GM19023 (cell line): ENCODE measurements around the gene TINAG.
A peak's percentile ranks its signal among the peaks of the same experiment; 100 is the strongest.
"Not testable (repeated sequence)": the region's sequence is repeated elsewhere in the genome, so short reads cannot be mapped to it uniquely, and the experiment has no call there.

ENCODE experiments used
- ATAC-seq: cut with Tn5 transposase; IDR thresholded peaks from one replicate; pipeline ENCODE4 v1.9.1; 2021; ENCODE audit warnings: mild to moderate bottlenecking, moderate library complexity; ENCODE audit not compliant: unreplicated experiment

TINAG gene

DNA sequence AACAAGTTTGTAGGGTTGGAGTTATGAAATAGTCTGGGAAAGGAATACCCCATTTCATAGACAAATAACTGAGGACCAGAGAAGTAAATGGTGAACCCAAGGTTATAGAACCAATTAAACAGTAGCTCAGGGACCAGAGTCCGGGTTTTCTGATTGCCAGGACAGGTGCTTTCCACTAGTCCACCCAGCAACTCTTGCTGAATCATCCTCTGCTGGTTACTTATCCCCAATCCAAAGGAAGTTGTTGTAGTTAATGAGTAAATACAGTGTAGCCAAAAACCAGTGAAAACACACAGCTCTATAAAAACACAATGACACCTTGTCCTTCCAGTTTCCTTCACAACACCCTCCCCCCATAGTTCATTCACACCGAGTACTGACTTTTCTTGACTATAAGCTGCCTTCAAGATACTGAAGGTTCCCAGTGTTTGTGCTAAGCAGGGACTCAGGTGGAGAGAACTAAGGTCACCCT is 766 bp upstream of the TINAG start:
- peak; percentile 53 for ATAC-seq

- ATAC-seq: no peak
Observed at GRCh38 chr6:54308986-54309315, 710 bp downstream of the TINAG start.

GRCh38 chr6:54310377-54311152 is 2.3 kb downstream of the TINAG start:
- no peak for ATAC-seq

DNA sequence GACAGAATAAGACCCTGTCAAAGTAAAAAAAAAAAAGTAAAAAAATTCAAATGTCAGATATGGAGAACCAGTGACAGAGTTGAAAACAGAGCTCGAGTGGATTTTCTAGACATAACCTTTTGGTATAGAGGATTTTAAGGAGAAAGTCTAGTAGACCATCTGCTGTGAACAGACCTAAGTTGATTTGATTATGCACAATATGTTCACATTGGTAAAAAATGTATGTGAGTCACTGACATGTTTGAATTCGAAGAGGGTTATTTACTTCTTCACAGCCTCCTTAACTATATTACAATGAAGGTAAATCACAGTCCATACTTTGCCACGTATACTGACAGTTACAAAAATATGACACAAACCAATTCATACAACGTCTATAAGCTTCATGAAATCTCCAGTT is 7.4 kb downstream of the TINAG start:
- ATAC-seq: no peak

GRCh38 chr6:54320871-54321270 is 12.6 kb downstream of the TINAG start:
- no peak for ATAC-seq

DNA sequence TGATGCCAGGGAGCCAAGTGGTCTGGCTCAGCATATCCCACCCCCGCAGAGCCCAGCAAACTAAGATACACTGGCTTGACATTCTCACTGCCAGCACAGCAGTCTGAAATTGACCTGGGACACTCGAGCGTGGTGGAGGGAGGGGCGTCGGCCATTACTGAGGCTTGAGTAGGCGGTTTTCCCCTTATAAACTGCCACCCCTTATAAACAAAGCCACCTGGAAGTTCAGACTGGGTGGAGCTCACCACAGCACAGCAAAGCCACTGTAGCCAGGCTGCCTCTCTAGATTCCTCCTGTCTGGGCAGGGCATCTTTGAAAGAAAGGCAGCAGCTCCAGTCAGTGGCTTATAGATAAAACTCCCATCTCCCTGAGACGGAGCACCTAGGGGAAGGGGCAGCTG is 19.4 kb downstream of the TINAG start:
- no peak for ATAC-seq

DNA sequence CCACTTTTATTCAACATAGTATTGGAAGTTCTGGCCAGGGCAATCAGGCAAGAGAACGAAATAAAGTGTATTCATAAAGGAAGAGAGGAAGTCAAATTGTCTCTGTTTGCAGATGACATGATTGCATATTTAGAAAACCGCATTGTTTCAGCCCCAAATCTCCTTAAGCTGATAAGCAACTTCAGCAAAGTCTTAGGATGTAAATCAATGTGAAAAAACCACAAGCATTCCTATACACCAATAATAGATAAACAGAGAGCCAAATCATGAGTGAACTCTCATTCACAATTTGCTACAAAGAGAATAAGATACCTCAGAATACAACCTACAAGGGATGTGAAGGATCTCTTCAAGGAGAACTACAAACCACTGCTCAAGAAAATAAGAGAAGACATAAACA is 23.3 kb downstream of the TINAG start:
- not testable (repeated sequence) for ATAC-seq

- no peak for ATAC-seq
Observed at GRCh38 chr6:54335871-54336270, 27.6 kb downstream of the TINAG start.

DNA sequence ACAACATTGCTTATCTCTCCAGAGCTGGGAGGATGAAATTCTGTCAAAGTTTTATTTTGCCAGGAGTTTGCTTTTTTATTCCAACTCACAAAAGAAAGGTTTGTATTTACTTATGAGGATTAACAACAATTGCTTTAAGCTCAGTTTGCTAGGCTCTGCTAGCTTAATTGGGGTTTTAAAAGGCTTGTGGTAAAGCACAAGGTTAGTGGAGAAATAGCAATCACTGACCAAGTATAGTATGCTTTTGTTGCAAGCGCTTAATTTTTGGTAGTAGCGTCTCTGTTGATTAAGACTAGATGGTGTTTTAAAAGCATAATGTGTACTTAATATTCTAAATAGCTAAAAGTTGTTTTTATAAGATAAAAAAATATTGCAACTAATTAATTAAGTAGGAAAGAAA is 45.7 kb downstream of the TINAG start:
- ATAC-seq: no peak

- ATAC-seq: no peak
Observed at GRCh38 chr6:54354608-54355007, 46.4 kb downstream of the TINAG start.

- ATAC-seq: no peak
Observed at GRCh38 chr6:54357141-54357540, 48.9 kb downstream of the TINAG start.

DNA sequence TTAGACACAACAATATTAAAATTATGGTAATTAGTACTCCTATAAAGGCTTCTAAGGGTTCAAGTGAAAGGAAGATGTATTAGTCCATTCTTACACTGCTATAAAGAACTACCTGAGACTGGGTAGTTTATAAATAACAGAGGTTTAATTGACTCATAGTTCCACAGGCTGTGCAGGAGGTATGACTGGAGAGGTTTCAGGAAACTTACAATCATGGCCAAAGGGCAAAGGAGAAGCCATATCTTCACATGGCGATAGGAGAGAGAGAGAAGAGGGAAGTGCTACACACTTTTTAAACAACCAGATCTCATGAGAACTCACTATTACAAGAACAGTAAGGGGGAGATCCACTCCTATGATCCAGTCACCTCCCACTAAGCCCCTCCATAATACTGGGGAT is 52.9 kb downstream of the TINAG start:
- ATAC-seq: no peak

DNA sequence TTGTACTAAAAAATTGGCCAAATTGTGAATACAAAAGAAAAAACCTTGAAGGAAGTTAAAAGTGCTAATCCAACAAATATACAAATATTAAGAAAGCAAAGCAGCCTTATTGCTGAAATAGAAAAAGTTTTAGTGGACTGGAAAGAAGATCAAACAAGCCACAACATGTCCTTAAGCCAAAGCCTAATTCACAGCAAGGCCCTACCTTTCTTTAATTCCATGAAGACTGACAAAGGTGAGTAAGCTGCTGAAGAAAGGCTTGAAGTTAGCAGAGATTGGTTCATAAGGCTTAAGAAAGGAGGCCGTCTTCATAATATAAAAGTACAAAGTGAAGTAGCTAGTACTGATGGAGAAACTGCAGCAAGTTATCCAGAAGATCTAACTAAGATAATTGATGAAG is 53.5 kb downstream of the TINAG start:
- no peak for ATAC-seq

DNA sequence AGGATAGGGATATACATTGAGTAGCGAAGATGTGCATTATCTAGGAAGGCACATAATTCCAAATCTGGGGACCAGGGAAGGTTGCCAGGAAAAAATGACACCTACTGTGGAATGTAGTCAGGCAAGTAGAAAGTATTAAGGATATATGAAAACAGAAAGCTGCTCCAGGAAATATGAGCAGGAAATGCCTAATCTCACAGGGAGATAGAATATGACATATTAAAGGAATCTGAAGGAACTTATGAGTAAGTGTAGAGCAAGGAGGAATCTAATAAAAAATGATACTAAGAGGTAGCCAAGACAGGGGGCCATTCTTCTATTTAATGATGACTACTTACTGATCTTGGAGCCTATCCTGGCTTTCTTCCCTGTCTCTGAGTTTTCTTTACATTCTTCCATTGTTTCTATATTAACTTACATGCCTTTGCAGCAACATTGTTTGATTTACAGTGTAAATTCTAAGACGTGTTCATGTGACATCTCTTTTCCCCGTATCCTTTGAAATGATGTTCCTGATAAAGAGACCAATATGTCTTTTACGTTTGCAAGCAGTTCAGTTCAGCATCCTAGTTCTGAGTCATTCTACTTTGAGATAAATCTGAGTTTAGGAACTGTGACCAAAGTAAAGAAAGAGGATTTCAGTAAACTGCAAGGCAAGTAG is 58.6 kb downstream of the TINAG start:
- no peak for ATAC-seq

- no peak for ATAC-seq
Observed at GRCh38 chr6:54377776-54378175, 69.5 kb downstream of the TINAG start.

GRCh38 chr6:54386295-54386694 is 78.1 kb downstream of the TINAG start:
- ATAC-seq: no peak

DNA sequence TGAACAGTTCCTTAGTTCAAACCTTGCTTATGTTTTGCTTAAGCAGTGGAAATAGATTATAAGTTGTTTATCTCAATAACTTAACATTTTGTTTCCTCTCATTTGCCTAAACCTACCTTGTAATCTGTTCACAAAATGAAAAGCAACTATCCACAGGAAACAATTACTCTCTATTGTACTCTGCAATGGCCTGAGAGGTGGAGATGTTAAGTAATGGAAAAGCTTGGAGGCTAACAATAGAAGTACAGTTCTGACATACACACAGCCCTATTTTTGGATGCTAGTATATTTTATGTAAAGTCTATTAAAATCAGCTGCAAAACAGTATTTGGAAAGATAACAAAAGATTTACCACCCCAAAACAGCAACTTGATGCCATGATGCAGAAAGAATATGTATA is 82.1 kb downstream of the TINAG start:
- no peak for ATAC-seq

GRCh38 chr6:54391577-54391976 is 83.3 kb downstream of the TINAG start:
- no peak for ATAC-seq

DNA sequence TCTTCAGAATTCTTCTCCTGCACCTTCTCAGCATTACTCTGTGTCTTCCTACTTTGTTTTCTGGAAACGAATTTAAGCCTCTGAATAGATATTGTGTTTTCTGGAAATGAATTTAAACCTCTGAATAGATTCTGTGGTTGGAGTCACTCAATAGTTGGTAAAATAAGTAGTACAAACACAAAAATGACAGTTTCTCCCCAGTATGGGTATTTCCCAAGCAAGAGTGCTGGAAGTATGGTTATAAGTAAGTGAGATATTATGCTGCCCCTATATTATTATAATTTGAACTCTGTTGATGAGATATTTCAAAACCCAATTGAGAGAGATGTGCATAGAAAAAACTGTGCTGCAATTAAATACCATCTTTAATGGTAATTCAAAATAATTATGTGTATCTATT is 94.9 kb downstream of the TINAG start:
- no peak for ATAC-seq

DNA sequence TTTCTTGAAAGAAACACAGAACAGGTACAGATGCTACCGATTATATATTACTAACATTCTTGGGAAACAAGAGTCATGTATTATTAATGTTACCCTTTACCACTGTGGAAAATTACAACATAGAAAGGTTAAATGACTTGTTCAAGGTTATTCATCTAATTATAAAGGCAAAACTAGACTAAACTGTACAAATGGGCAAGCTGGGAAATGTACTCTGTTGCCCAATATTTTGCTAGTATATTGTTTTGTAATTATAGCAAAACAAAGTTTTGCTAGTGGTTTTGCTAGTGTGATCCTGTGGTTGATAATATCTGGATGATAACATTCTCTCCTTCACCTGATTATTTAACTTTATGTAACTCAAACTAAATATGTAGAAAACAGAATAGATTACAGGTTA is 96.5 kb downstream of the TINAG start:
- ATAC-seq: no peak

GRCh38 chr6:54411767-54412166 is 103.5 kb downstream of the TINAG start:
- no peak for ATAC-seq

DNA sequence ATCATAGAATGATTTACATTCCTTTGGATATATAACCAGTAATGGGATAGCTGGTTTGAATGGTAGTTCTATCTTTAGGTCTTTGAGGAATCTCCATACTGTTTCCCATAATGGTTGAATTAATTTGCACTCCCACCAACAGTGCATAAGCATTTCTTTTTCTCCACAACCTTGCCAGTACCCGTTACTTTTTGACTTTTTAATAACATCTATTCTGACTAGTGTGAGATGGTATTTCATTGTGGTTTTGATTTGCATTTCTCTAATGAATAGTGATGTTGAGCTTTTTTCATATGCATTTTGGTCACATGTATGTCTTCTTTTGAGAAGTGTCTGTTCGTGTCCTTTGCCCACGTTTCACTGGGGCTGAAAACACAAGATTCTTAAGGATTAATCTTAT is 107.3 kb downstream of the TINAG start:
- ATAC-seq: no peak

DNA sequence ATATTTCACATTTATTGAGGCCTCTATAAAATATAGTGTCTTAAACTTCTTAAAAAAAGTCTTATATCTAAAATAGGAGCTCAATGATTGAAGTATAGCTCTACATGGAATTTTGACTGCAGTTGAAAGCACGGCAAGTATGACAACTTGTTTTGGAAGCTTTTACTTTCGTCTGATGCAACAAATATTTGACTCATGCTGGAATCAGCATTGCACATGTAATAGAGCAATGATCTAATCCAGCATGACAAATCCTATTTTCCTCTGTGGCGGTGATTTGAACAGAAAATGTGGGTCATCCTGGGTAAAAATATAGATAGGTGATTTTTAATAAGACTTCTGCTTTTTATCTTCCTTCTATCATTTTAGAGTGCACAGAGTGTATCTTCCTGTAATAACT is 111.6 kb downstream of the TINAG start:
- ATAC-seq: no peak
